DLD1 (cell line): ENCODE results near the gene TBC1D22A.
"Not testable (repeated sequence)": the region's sequence is repeated elsewhere in the genome, so short reads cannot be mapped to it uniquely, and the experiment has no call there.

Experiments
- in situ Hi-C: cut with HindIII; loops from 2 replicates; pipeline ENCODE4 v1.10.0; 2017; ENCODE audit warnings: low sequenced_read_pairs

Gene TBC1D22A

GRCh38 chr22:46967445-46968358 is 205.3 kb downstream of the TBC1D22A start:
- in situ Hi-C loops = no loop called here

GRCh38 chr22:46968359-46968740 is 205.9 kb downstream of the TBC1D22A start:
- in situ Hi-C loops = no loop called here

GRCh38 chr22:46968848-46969247 is 206.4 kb downstream of the TBC1D22A start:
- in situ Hi-C loops = no loop called here

- in situ Hi-C loops = no loop called here
These were observed 207.0 kb downstream of the TBC1D22A start for GRCh38 chr22:46969491-46969890.

- in situ Hi-C loops = no loop called here
These were observed 207.5 kb downstream of the TBC1D22A start for GRCh38 chr22:46969961-46970360.

GRCh38 chr22:46970411-46971098 is 208.1 kb downstream of the TBC1D22A start:
- in situ Hi-C loops = no loop called here

- in situ Hi-C loops = no loop called here
These were observed 208.8 kb downstream of the TBC1D22A start for GRCh38 chr22:46971099-46971763.

GRCh38 chr22:46971764-46972125 is 209.3 kb downstream of the TBC1D22A start:
- in situ Hi-C loops = no loop called here

- in situ Hi-C loops = no loop called here
These were observed 209.8 kb downstream of the TBC1D22A start for GRCh38 chr22:46972256-46972655.

GRCh38 chr22:46972901-46973831 is 210.7 kb downstream of the TBC1D22A start:
- in situ Hi-C loops = no loop called here

GRCh38 chr22:46974077-46974476 is 211.6 kb downstream of the TBC1D22A start:
- in situ Hi-C loops = no loop called here

GRCh38 chr22:46974631-46975585 is 212.5 kb downstream of the TBC1D22A start:
- in situ Hi-C loops = no loop called here

- in situ Hi-C loops = no loop called here
These were observed 213.7 kb downstream of the TBC1D22A start for GRCh38 chr22:46976143-46976542.

- in situ Hi-C loops = no loop called here
These were observed 214.1 kb downstream of the TBC1D22A start for GRCh38 chr22:46976598-46976997.

GRCh38 chr22:46977656-46978343 is 215.3 kb downstream of the TBC1D22A start:
- in situ Hi-C loops = no loop called here

- in situ Hi-C loops = not testable (repeated sequence)
These were observed 216.2 kb downstream of the TBC1D22A start for GRCh38 chr22:46978668-46979067.

GRCh38 chr22:46979506-46979905 is 217.1 kb downstream of the TBC1D22A start:
- in situ Hi-C loops = no loop called here

- in situ Hi-C loops = no loop called here
These were observed 217.9 kb downstream of the TBC1D22A start for GRCh38 chr22:46980392-46980791.

- in situ Hi-C loops = no loop called here
These were observed 220.2 kb downstream of the TBC1D22A start for GRCh38 chr22:46982635-46983034.
